Muscle layer of duodenum (tissue), 2 donors: ENCODE data around the gene SUSD3.

Experiments used
- H3K27ac ChIP-seq: one replicate; pipeline ENCODE4 v1.7.0; 2013; ENCODE audit warnings: mild to moderate bottlenecking, low read length
- H3K27me3 ChIP-seq: one replicate; pipeline ENCODE4 v1.7.0; 2013; ENCODE audit warnings: low read depth, mild to moderate bottlenecking, control low read depth, low read length
- H3K36me3 ChIP-seq, 2 donors: one replicate each; pipeline ENCODE4 v1.7.0; 2013; ENCODE audit warnings: low read length in 2 of 2, control low read depth in 1 of 2, mild to moderate bottlenecking in 1 of 2; ENCODE audit not compliant: insufficient read depth in 2 of 2, control insufficient read depth in 1 of 2
- H3K4me1 ChIP-seq, 2 donors: one replicate each; pipeline ENCODE4 v1.7.0; 2013; ENCODE audit warnings: low read length in 2 of 2, mild to moderate bottlenecking in 2 of 2, control low read depth in 1 of 2, moderate library complexity in 1 of 2; ENCODE audit not compliant: insufficient read depth in 2 of 2, control insufficient read depth in 1 of 2
- H3K4me3 ChIP-seq, 2 donors: one replicate each; pipeline ENCODE4 v1.7.0; 2013; ENCODE audit warnings: low read length in 2 of 2, low read depth in 1 of 2, mild to moderate bottlenecking in 1 of 2
- H3K9me3 ChIP-seq, 2 donors: one replicate each; pipeline ENCODE4 v1.7.0; 2013; ENCODE audit warnings: low read length in 2 of 2, control low read depth in 1 of 2, mild to moderate bottlenecking in 1 of 2; ENCODE audit not compliant: control insufficient read depth in 1 of 2
- donor health status: healthy.

SUSD3 gene

DNA sequence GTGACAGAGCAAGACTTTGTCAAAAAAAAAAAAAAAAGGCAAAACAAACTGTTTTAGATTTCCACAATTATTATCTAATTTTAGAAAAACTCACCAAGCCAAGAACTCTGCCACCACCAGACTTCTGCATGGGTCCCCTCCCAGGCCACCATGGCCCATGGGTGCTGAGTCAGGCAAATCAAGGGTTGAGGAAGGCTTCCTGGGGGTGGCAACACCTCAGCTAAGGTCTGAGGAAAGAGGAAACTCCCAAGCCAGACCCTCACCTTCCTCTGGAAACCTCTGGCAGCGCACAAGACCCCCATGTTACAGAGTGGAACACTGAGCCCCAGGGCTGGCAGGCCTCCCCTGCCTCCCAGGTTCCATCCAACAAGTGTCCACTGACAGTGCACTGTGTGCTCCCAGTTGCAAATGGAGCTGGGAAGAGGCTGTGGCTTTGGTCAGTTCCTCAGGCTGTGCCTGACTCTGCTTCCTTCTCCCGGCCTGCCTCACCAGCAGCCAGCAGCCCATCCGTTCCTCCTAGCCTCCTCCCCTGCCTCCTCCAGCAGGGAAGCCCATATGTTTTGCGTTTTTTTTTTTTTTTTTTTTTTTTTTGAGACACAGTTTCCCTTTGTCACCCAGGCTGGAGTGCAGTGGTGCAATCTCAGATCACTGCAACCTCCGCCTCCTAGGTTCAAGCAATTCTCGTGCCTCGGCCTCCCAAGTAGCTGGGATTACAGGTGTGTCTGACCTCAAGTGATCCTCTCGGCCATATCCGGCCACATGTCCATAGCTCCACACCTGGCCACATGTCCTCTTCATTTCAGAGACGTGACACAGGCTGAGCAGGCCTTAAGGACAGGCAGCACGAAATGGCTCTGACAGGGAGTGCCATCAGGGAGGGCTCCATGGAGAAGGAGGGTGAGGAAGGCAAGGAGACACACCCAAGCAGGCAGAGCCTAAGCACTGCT lies 3.5 kb upstream of the SUSD3 start:
- H3K4me1 ChIP-seq: peaks cover 0 to 25% of the 10 kb centered on the region in 2 donors
- no peaks in the 10 kb centered on the region for H3K9me3 ChIP-seq
- H3K4me3 ChIP-seq: no peak overlapping the region
- H3K36me3 ChIP-seq: no peaks in the 10 kb centered on the region
- no peaks in the 10 kb centered on the region for H3K27me3 ChIP-seq
- no peak overlapping the region for H3K27ac ChIP-seq

DNA sequence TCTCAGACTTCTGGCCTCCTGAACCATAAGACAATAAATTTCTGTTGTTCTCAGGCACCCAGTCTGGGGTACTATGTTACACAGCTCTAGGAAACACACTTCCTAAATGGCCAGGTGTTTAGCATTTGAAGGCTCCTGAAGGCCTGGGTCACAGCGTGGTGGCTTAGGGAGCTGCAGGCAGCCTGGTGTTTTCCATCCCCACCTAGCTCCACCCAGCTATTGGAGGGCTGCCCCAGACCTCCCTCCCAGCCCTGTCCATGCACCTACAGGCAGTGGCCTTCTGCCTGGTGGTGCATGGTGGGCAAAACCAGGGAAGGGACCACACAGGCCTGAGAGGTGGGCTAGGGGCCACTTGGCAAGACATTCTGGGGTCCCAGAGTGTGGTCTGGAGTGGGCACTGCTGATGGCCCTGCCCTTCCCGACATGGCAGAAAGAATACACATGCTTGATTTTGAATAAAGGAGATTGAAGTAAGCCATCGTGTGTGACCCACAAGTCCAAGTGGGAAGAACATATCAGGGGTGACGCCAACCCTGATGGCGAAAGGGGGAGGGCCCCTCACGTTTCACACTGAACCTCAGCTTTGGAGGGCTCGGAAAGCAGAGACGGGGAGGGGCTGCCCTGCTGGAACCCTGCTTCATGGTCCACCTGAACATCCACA lies 1.3 kb upstream of the SUSD3 start:
- no peaks in the 10 kb centered on the region for H3K27me3 ChIP-seq
- peaks cover 14 to 26% of the 10 kb centered on the region in 2 donors for H3K4me1 ChIP-seq
- H3K9me3 ChIP-seq: no peaks in the 10 kb centered on the region
- no peaks in the 10 kb centered on the region for H3K36me3 ChIP-seq
- no peak overlapping the region for H3K27ac ChIP-seq
- H3K4me3 ChIP-seq: no peak overlapping the region

DNA sequence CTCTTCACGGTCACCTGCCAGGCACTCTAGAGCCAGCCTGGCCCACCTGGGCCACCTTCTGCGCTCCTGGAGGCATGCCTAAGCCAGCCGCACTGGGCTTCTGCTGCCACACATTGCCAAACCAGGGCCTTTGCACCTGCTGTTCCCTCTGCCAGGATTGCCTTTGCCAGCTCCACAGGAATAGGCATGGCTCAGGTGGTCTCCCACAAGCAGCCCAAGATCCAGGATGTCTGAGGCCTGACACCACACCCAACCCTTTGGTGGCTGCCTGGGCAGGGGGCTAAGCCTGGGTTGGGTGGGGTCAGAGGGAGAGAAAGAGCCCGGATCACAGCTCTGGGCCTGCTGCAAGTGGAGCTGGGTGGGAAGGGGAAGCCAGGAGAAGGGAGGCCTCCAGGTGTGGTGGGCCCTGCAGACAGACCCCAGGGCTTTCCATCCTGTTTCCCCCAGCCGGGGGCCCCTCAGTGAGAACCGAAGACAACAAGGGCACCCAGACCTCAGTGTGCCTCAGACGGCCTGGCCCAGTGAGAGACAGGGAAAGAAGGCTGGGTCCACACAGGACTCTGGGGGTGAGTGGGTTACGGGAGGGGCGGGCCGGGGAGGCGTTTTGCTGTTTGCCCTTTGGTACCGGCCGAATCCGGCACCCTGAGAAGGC lies 672 bp upstream of the SUSD3 start:
- Histone ChIP-seq H3K4me3 (peak overlapping the region in 1 of 2 donors; percentile 72), H3K27ac (no peak overlapping the region)

DNA sequence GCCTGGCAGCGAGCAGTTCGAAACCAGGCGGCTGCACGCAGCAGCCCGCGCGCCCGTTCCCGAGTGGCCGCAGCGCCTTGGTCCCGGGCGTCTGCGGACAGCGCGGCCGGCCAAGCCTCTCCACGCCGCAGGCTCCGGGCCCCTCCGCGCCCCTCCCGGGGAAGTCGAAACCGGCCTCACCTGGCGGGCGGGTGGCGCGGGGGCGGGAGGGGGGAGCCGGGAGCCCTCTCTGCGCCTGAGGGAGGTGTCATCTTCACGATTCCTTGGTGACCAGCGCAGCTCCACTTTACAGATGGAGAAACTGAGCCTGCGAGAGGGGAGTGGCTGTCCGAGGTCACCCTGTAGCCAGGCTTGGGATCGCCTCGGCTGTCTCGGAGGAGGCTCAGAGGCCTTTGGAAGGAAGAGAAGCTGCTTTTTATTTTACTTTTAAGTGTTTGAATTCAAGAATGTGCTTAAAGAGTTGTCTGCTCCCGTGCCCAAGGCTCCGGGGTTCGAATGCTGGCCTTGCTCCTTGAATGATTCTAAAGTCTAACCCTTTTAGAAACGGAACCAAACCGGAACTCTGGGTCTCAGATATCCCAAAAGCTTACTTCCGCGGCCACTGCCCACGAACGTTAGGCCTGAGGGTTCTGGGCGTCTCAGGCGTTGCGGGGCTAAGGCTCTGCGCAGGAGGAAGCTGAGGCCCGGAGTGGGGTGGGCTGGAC lies 662 bp downstream of the SUSD3 start:
- H3K36me3 ChIP-seq: no peaks in the 10 kb centered on the region
- peaks cover 14 to 26% of the 10 kb centered on the region in 2 donors for H3K4me1 ChIP-seq
- no peak overlapping the region for H3K27ac ChIP-seq
- H3K4me3 ChIP-seq: peak overlapping the region; percentile 21 to 72
- no peaks in the 10 kb centered on the region for H3K27me3 ChIP-seq
- H3K9me3 ChIP-seq: no peaks in the 10 kb centered on the region

More for the DNA sequence above, 672 bp upstream of the SUSD3 start:
- Histone ChIP-seq H3K9me3 (no peaks in the 10 kb centered on the region), H3K36me3 (no peaks in the 10 kb centered on the region), H3K27me3 (no peaks in the 10 kb centered on the region), H3K4me1 (peaks cover 14 to 26% of the 10 kb centered on the region in 2 donors)

DNA sequence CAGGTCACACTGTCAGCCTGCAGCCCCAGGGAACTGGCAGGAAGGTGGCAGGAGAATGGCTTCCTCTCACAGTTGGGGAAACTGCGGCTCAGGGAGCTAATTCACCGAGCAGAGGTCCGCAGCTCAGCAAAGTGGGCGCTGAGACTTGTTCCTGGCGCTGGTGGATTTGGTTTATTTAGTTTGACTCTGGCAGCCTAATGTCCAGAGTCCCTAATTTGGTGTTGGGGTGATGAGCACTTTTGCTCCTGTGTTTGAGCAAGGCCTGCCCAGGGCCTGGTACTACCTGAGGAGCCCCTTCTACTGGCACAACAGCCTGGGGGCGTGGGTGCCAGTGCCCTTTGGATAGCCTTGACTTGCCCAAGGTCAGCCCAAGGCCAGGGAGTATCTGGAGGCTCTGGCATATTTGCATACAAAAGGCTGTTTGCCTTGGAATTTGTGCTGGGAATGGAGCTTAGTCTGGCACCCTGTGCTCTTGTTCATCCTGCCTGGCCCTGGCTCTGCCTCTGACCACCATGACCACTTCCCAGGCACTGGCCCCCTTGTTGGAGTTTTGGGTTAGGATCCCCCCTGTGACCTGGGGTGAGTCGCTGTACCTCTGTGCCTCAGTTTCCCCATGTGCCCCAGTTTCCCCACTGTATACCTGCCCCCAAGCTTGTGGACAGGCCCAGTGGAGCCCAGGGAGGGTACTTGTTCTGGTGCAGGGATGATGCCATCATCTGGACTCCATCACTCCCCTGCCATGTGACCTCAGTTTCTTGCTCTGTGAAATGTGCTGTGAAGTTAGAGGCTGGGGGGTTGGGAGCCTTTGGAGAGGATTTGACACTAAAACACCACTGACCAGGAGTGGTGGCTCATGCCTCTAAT lies 1.4 kb downstream of the SUSD3 start:
- no peaks in the 10 kb centered on the region for H3K36me3 ChIP-seq
- H3K27ac ChIP-seq: no peak overlapping the region
- no peaks in the 10 kb centered on the region for H3K27me3 ChIP-seq
- H3K4me1 ChIP-seq: peaks cover 14 to 26% of the 10 kb centered on the region in 2 donors
- H3K4me3 ChIP-seq: peak overlapping the region in 1 of 2 donors; percentile 21
- no peaks in the 10 kb centered on the region for H3K9me3 ChIP-seq

DNA sequence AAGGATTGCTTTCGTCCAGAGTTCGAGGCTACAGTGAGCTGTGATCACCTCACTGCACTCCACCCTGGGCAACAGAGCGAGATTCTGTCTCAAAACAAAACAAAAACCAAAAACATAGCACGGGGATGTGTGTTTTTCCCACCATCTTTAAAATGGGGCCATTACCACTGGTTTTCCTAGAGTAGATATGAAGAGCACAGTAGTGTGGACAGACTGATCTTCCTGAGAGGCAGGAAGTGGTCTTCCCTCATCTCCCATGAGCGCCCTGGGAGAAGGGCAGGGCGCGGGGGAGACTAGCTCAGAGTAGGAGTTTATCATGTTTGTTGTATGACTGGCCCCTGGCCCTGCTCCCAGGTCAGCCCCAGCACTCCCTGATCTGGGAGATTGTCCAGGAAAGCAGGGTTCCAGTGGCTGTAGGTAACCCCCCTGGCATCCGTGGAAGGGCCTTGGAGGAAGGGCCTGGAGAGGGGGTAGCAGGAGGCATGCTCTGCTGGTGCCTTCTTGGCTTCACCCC lies 2.3 kb downstream of the SUSD3 start:
- H3K27ac ChIP-seq: no peak overlapping the region
- H3K9me3 ChIP-seq: no peaks in the 10 kb centered on the region
- H3K4me3 ChIP-seq: no peak overlapping the region
- no peaks in the 10 kb centered on the region for H3K36me3 ChIP-seq
- H3K4me1 ChIP-seq: peaks cover 14 to 26% of the 10 kb centered on the region in 2 donors
- no peaks in the 10 kb centered on the region for H3K27me3 ChIP-seq

DNA sequence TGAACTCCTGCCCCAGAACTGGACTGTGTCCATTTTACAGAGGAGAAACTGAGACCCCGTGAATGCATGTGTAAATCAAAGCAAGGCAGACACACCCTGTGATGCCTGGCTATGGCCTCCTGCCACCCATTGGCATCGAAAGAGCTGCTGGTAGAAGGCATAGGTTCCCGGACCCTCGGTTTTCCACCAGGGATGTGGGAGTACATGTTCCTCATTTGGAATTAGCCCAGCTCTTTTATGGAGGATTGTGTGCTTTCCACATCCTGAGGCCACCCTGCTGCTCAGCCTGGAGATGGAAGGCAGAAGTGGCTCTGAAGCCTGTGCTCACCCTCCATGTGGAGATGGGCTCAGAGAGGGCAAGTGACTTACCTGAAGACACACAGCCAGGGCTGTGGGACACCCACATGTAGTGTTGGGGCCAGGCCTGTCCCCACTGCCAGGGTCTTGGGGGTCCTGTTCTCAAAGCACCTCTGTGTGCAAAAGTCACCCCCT lies 2.8 kb downstream of the SUSD3 start:
- H3K4me3 ChIP-seq: no peak overlapping the region
- no peaks in the 10 kb centered on the region for H3K27me3 ChIP-seq
- no peaks in the 10 kb centered on the region for H3K9me3 ChIP-seq
- peaks cover 14 to 26% of the 10 kb centered on the region in 2 donors for H3K4me1 ChIP-seq
- H3K36me3 ChIP-seq: no peaks in the 10 kb centered on the region
- no peak overlapping the region for H3K27ac ChIP-seq

DNA sequence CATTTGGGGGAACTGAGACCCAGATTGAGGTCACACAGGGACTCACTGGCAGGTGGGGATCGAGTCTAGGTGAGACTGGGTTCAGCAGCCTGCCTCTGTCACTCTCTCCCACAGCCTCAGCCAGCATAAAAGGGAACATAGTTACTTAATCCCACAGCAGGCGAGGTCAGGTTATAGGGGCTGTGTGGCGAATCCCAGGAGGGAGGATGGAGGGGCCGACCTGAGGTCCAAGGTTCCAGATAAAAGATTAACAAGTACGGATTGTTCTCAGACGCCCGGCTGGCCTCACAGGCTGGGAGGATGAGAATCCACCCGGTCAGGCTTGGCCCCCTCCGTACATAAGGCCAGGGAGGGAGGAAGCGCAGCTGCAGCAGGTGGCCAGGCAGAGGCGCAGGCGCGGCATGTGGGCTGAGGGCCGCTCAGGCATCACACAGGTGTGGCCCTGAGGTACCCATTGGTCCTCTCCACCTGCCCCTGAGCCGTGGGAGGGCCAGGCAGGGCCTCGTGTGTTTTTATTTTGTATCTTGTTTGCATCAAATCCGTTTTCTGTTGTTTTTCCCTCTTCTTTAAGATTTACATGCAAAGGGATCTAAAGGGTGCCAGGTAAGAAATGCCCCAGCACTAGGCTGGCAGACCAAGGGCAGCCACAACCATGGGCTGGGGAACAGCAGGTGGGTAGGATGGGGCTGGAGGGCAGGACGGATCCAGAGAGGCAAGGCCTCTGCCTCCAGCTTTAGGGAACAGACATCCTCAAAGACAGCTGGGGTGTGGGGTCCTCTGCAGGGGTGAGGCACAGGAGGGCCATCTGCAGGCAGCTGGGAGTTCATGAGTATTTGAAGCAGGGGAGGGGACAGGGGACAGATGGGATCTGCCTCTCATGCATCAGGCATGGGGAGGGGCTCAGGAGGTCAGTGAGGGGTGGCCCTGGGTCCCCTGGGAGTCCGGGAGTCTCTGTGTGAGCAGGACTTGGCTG lies 3.6 kb downstream of the SUSD3 start:
- H3K27me3 ChIP-seq: no peaks in the 10 kb centered on the region
- peaks cover 14 to 24% of the 10 kb centered on the region in 2 donors for H3K4me1 ChIP-seq
- H3K27ac ChIP-seq: no peak overlapping the region
- no peak overlapping the region for H3K4me3 ChIP-seq
- H3K9me3 ChIP-seq: no peaks in the 10 kb centered on the region
- H3K36me3 ChIP-seq: no peaks in the 10 kb centered on the region

DNA sequence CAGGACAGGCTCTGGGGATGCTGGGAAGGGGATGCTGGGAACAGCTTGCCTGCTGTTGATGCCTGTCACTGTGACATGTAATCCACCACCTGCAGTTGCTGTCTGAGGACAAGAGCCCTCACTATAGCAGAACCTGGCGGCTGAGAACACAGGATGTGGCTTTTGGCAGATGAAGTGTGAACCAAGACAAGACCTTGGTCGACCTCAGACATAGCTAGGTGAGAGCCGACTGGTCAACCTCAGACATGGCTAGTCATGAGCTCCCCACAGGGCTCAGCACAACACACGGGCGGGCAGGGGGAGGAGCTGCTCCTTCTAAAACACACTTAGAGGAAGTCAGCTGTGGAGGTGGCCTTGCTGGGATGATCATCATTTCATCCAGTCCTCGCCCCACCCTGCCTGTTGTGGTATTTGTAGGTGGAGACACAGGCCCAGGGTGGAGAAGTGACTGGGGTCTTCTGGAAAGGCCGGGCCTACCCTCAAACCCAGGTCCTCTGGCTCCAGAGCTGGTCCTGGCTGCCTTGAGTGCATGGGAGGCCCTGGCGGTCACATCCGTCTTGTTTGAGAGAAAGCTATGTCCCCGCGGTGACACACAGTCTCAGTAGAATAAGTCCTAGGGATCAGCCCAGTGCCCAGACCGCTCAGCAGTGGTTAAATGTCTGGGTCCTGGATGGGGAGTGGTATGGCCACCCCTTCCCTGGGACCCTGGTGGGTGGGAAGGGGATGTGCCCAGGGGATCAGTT lies 6.1 kb downstream of the SUSD3 start:
- Histone ChIP-seq H3K36me3 (no peaks in the 10 kb centered on the region), H3K27ac (no peak overlapping the region), H3K4me1 (peaks cover 10 to 14% of the 10 kb centered on the region in 2 donors), H3K27me3 (no peaks in the 10 kb centered on the region), H3K9me3 (no peaks in the 10 kb centered on the region), H3K4me3 (no peak overlapping the region)
